Choroid plexus epithelial cell (primary cell): Measurements from ENCODE around the gene EEF1AKMT3.

Experiments
- DNase-seq: peaks from one replicate; pipeline ENCODE4 v3.0.0-alpha.2; 2010; ENCODE audit warnings: low read depth
- H3K4me3 ChIP-seq: 2 replicates; pipeline ENCODE4 v1.5.1; 2011; ENCODE audit warnings: low read depth, mild to moderate bottlenecking, control low read depth, low read length, moderate library complexity
- CTCF ChIP-seq: conservative IDR thresholded peaks from 2 replicates; pipeline ENCODE4 v1.5.1; 2011; ENCODE audit warnings: low read depth, mild to moderate bottlenecking, control low read depth, inconsistent platforms, low read length, moderate library complexity

The EEF1AKMT3 gene

GRCh38 chr12:57796996-57797395 lies 24.6 kb downstream of the EEF1AKMT3 start:
- no peak for DNase-seq
- no peak for TF ChIP-seq CTCF
- no peak overlapping the region for H3K4me3 ChIP-seq

DNA sequence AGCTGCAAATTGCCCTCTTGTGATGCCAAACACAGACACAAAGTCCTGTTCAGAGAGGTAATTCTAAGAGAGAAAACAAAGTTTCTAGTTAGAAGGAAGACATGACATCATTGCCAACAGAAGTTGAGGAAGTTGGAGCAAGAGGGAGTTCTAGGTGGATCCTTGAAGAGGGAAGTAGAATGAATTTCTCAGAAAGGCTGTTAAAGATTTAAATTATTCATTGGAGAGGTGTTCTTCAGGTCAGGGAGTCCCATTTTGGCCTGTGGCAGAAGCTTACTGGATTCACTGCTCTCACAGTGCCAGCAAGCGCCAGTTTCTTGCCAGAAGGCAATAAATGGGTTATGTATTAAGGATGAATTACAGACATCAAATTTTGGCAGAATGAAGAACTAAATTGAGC lies 25.5 kb downstream of the EEF1AKMT3 start:
- H3K4me3 ChIP-seq, result no peak overlapping the region
- TF ChIP-seq CTCF, result no peak
- DNase-seq, result no peak

DNA sequence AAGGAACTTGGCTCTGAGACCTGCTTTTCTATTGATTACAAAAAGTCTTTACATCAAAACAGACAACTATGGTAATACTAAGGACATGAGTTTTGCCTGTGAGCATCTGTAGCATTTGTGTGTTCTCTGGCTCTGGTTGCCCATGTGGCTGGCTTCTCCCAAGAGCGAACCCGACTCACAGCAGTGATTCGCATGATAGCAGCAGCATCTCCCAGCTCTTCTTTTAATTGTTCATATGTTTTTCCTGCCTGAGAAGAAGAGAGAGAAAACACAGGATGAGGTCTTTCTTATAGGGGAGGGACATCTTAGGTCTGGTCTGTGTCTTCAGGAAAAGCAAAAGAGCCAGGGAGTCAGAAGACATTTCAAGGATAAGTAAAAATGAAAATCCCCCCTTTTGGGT lies 28.6 kb downstream of the EEF1AKMT3 start:
- no peak for TF ChIP-seq CTCF
- no peak overlapping the region for H3K4me3 ChIP-seq
- DNase-seq, result no peak

- H3K4me3 ChIP-seq, result no peak overlapping the region
- no peak for DNase-seq
- no peak for TF ChIP-seq CTCF
Observed at GRCh38 chr12:57802607-57803006, 30.2 kb downstream of the EEF1AKMT3 start.

- H3K4me3 ChIP-seq, result no peak overlapping the region
- peak; percentile 63 for DNase-seq
- peak; percentile 91 for TF ChIP-seq CTCF
Observed at GRCh38 chr12:57803319-57803893, 31.0 kb downstream of the EEF1AKMT3 start.

DNA sequence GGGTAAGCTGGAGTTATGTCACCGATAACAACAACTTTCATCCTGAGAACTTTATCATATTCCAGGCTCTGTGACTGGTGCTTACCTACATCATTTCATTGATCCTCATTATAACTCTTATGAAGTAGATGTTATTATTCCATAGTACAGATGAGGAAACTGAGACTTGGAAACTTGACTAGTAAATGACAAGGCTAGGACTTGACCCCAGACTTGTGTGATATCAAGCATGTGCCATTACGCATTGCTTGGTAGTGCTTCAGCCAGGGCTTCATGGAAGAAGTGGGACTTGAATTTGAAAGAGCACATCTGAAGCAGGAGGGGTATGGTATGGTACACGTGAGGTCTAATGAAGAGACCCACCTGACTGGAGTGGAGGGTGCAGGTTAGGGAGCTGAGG lies 34.3 kb downstream of the EEF1AKMT3 start:
- DNase-seq, result no peak
- no peak for TF ChIP-seq CTCF
- no peak overlapping the region for H3K4me3 ChIP-seq

GRCh38 chr12:57807285-57807684 lies 34.9 kb downstream of the EEF1AKMT3 start:
- no peak for TF ChIP-seq CTCF

More at GRCh38 chr12:57807285-57807684, 34.9 kb downstream of the EEF1AKMT3 start:
- no peak for DNase-seq
- H3K4me3 ChIP-seq, result no peak overlapping the region
